GM19372 (cell line): ENCODE results near the gene PAPPA.

Source experiments
- ATAC-seq: cut with Tn5 transposase; IDR thresholded peaks from one replicate; pipeline ENCODE4 v1.9.1; 2021; ENCODE audit warnings: mild to moderate bottlenecking, low read depth, moderate library complexity; ENCODE audit not compliant: unreplicated experiment

Gene PAPPA

GRCh38 chr9:116405321-116405720 is 251.7 kb downstream of the PAPPA start:
- no peak for ATAC-seq

- no peak for ATAC-seq
Measured at GRCh38 chr9:116406469-116406868, 252.9 kb downstream of the PAPPA start.

GRCh38 chr9:116409129-116409528 is 255.5 kb downstream of the PAPPA start:
- no peak for ATAC-seq

- ATAC-seq, result no peak
Measured at GRCh38 chr9:116409638-116410037, 256.0 kb downstream of the PAPPA start.

GRCh38 chr9:116411506-116411905 is 257.9 kb downstream of the PAPPA start:
- ATAC-seq, result no peak

- no peak for ATAC-seq
Measured at GRCh38 chr9:116414374-116414773, 260.8 kb downstream of the PAPPA start.

- ATAC-seq, result no peak
Measured at GRCh38 chr9:116416421-116416820, 262.8 kb downstream of the PAPPA start.

GRCh38 chr9:116417464-116417863 is 263.9 kb downstream of the PAPPA start:
- no peak for ATAC-seq

GRCh38 chr9:116419181-116419580 is 265.6 kb downstream of the PAPPA start:
- ATAC-seq, result no peak

GRCh38 chr9:116420993-116421538 is 267.5 kb downstream of the PAPPA start:
- no peak for ATAC-seq

- ATAC-seq, result no peak
Measured at GRCh38 chr9:116422119-116422979, 268.8 kb downstream of the PAPPA start.

- ATAC-seq, result no peak
Measured at GRCh38 chr9:116423149-116423548, 269.6 kb downstream of the PAPPA start.

- no peak for ATAC-seq
Measured at GRCh38 chr9:116425244-116425643, 271.7 kb downstream of the PAPPA start.

GRCh38 chr9:116430849-116431248 is 277.3 kb downstream of the PAPPA start:
- ATAC-seq, result no peak

GRCh38 chr9:116432051-116432450 is 278.5 kb downstream of the PAPPA start:
- ATAC-seq, result no peak

GRCh38 chr9:116434314-116434713 is 280.7 kb downstream of the PAPPA start:
- no peak for ATAC-seq

GRCh38 chr9:116435706-116436105 is 282.1 kb downstream of the PAPPA start:
- ATAC-seq, result no peak

- no peak for ATAC-seq
Measured at GRCh38 chr9:116436121-116436520, 282.5 kb downstream of the PAPPA start.

GRCh38 chr9:116437411-116438370 is 284.1 kb downstream of the PAPPA start:
- no peak for ATAC-seq

- ATAC-seq, result no peak
Measured at GRCh38 chr9:116442528-116442927, 288.9 kb downstream of the PAPPA start.

GRCh38 chr9:116447934-116448333 is 294.3 kb downstream of the PAPPA start:
- no peak for ATAC-seq
